HCT116 (cell line): Measurements from ENCODE around the gene ZNF432.

Source experiments
- EGR1 ChIP-seq: IDR thresholded peaks from 2 replicates; pipeline ENCODE4 v1.6.1; 2012; ENCODE audit warnings: low read depth
- ELF1 ChIP-seq: IDR thresholded peaks from 2 replicates; pipeline ENCODE4 v1.6.1; 2012; ENCODE audit warnings: low read depth, borderline replicate concordance
- EZH2 ChIP-seq: fragments of 200-600 bp; sonication (generic); IDR thresholded peaks from 2 replicates; pipeline ENCODE4 v1.6.1; 2017; ENCODE audit warnings: antibody characterized with exemption, mixed run types
- EZH2phosphoT487 ChIP-seq: fragments of 200-600 bp; IDR thresholded peaks from 2 replicates; pipeline ENCODE4 v1.6.1; 2018; ENCODE audit warnings: antibody characterized with exemption, borderline replicate concordance
- JUND ChIP-seq: IDR thresholded peaks from 2 replicates; pipeline ENCODE4 v1.6.1; 2012
- POLR2A ChIP-seq: IDR thresholded peaks from 2 replicates; pipeline ENCODE4 v1.7.0; 2011; ENCODE audit warnings: borderline replicate concordance; ENCODE audit not compliant: insufficient read depth, insufficient read length; ENCODE audit errors: extremely low read depth
- POLR2AphosphoS5 ChIP-seq: IDR thresholded peaks from 2 replicates; pipeline ENCODE4 v1.6.1; 2011; ENCODE audit warnings: mild to moderate bottlenecking, low read depth, low read length, moderate library complexity
- RAD21 ChIP-seq: IDR thresholded peaks from 2 replicates; pipeline ENCODE4 v1.6.1; 2012; ENCODE audit warnings: low read depth, mild to moderate bottlenecking
- SIN3A ChIP-seq: IDR thresholded peaks from 2 replicates; pipeline ENCODE4 v1.6.1; 2012; ENCODE audit warnings: low read depth
- SP1 ChIP-seq: IDR thresholded peaks from 2 replicates; pipeline ENCODE4 v1.6.1; 2012; ENCODE audit warnings: low read depth
- TCF7L2 ChIP-seq: IDR thresholded peaks from 2 replicates; pipeline ENCODE4 v1.7.0; 2011; ENCODE audit warnings: borderline replicate concordance, inconsistent platforms; ENCODE audit not compliant: insufficient read depth, insufficient read length; ENCODE audit errors: extremely low read depth
- YY1 ChIP-seq: IDR thresholded peaks from 2 replicates; pipeline ENCODE4 v1.6.1; 2011; ENCODE audit warnings: low read length, low read depth, moderate library complexity, mild to moderate bottlenecking; ENCODE audit not compliant: insufficient replicate concordance; ENCODE audit errors: extremely low read depth
- ZNF274 ChIP-seq: fragments of 200-500 bp; sonication (Bioruptor generic); IDR thresholded peaks from 2 replicates; pipeline ENCODE4 v1.6.1; 2014; ENCODE audit warnings: mild to moderate bottlenecking, low read depth, low read length, inconsistent platforms
- TF ChIP-seq, protein P1 (sequence below), 3 experiments: fragments of 200-600 bp in 1 of 3; sonication (generic) in 1 of 3; IDR thresholded peaks in 2 of 3; conservative IDR thresholded peaks in 1 of 3; 2 replicates each; pipeline ENCODE4 v1.5.1; 2012 to 2017; ENCODE audit warnings: low read depth in 2 of 3, low read length in 2 of 3, antibody characterized with exemption in 1 of 3, borderline replicate concordance in 1 of 3, control low read depth in 1 of 3, mild to moderate bottlenecking in 1 of 3, mixed read lengths in 1 of 3, mixed run types in 1 of 3, moderate library complexity in 1 of 3; ENCODE audit not compliant: insufficient read depth in 1 of 3

DNA sequence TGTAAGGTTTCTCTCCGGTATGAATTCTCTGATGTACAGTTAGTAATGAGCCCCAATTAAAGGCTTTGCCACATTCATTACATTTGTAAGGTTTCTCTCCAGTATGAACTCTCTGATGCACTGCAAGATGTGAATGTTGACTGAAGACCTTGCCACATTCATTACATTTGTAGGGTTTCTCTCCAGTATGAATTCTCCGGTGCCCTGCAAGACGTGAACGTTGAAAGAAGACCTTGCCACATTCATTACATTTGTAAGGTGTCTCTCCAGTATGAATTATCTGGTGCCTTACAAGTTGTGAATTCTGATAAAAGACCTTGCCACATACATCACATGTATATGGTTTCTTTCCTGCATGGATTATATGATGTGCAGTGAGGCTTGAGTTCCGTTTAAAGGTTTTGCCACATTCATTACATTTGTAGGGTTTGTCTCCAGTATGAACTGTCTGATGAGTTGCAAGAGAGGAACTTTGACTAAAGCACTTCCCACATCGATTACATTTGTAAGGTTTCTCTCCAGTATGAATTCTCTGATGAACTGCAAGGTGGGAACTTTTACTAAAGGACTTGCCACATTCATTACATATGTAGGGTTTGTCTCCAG, 17.7 kb upstream of the ZNF432 start:
- TF ChIP-seq, protein P1, sequence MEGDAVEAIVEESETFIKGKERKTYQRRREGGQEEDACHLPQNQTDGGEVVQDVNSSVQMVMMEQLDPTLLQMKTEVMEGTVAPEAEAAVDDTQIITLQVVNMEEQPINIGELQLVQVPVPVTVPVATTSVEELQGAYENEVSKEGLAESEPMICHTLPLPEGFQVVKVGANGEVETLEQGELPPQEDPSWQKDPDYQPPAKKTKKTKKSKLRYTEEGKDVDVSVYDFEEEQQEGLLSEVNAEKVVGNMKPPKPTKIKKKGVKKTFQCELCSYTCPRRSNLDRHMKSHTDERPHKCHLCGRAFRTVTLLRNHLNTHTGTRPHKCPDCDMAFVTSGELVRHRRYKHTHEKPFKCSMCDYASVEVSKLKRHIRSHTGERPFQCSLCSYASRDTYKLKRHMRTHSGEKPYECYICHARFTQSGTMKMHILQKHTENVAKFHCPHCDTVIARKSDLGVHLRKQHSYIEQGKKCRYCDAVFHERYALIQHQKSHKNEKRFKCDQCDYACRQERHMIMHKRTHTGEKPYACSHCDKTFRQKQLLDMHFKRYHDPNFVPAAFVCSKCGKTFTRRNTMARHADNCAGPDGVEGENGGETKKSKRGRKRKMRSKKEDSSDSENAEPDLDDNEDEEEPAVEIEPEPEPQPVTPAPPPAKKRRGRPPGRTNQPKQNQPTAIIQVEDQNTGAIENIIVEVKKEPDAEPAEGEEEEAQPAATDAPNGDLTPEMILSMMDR (IDR thresholded peaks at IDR 0.05 in 2 of 3, conservative IDR thresholded peaks at IDR 0.05 in 1 of 3; ENCODE audit: borderline replicate concordance in 1 of 3, insufficient read depth in 1 of 3, low read depth in 2 of 3, low read length in 2 of 3): no peak
- no peak for TF ChIP-seq POLR2A
- TF ChIP-seq EZH2phosphoT487: no peak
- no peak; the same call in 1 of the 2 replicates for TF ChIP-seq ZNF274
- no peak for TF ChIP-seq POLR2AphosphoS5
- no peak for TF ChIP-seq TCF7L2
- TF ChIP-seq EZH2: no peak
- no peak for TF ChIP-seq SIN3A
- no peak for TF ChIP-seq SP1
- TF ChIP-seq RAD21: no peak
- no peak for TF ChIP-seq YY1
- no peak for TF ChIP-seq JUND
- no peak for TF ChIP-seq EGR1
- no peak for TF ChIP-seq ELF1
